HCT116 (cell line): ENCODE measurements around the gene IL26. TPM values are rescaled to one million over a fixed set of nuclear protein-coding genes. Genes with fewer than 3 reads are reported as not detected.

ENCODE experiments used
- ATAC-seq: fragments of 200-7000 bp; cut with Tn5 transposase; 2 replicates; pipeline ENCODE4 v1.9.1; 2020; ENCODE audit warnings: mild to moderate bottlenecking, moderate library complexity
- BruUV-seq: library from RNA; stranded (reverse); fragments of 400-500 nt; replicated peaks from 2 replicates; lab custom pipeline; 2021; lab: Mats Ljungman, UMichigan
- CTCF ChIA-PET: fragments of 300-600 bp; sonication (Branson Sonifier 250); formaldehyde crosslinking; loops from one replicate; lab custom pipeline; 2021; ENCODE audit warnings: antibody characterized with exemption; lab: Charles Lee
- POLR2A ChIA-PET: fragments of 300-600, 350-600 bp; sonication (Branson Sonifier 250); formaldehyde crosslinking; loops from one replicate; lab custom pipeline; 2021; ENCODE audit warnings: antibody characterized with exemption; lab: Charles Lee
- RAD21 ChIA-PET, 2 experiments: fragments of 300-600 bp; sonication (Branson Sonifier 250); formaldehyde crosslinking; loops; one replicate each; lab custom pipeline; 2023; ENCODE audit warnings: low total read pairs in 2 of 2; ENCODE audit not compliant: uncharacterized antibody in 2 of 2, unreplicated experiment in 2 of 2, low non-redundant PET in 1 of 2; lab: Charles Lee
- DNase-seq: peaks from one replicate; pipeline ENCODE4 v3.0.0-alpha.2; 2010; ENCODE audit warnings: low read depth, low spot score
- H2AFZ ChIP-seq: fragments of 200-600 bp; shearing (Covaris generic), sonication (generic); 2 replicates; pipeline ENCODE4 v1.6.1; 2017; ENCODE audit warnings: low read depth, mixed run types, mixed read lengths, antibody characterized with exemption, low read length; ENCODE audit not compliant: poor library complexity, severe bottlenecking
- H3K27ac ChIP-seq: 2 replicates; pipeline ENCODE4 v1.5.1; 2012; ENCODE audit warnings: low read depth, low read length
- H3K27me3 ChIP-seq: fragments of 200-600 bp; sonication (generic); 2 replicates; pipeline ENCODE4 v1.6.1; 2016; ENCODE audit warnings: mixed run types, low read length, mixed read lengths; ENCODE audit not compliant: insufficient read depth
- H3K36me3 ChIP-seq, 2 experiments: fragments of 200-500 bp in 1 of 2; fragments of 200-600 bp in 1 of 2; sonication (Bioruptor generic) in 1 of 2; sonication (generic) in 1 of 2; 2 replicates each; pipeline versions ENCODE4 v1.5.1 to v1.6.1; 2014 to 2016; ENCODE audit warnings: low read length in 2 of 2, inconsistent platforms in 1 of 2, mixed read lengths in 1 of 2, mixed run types in 1 of 2; ENCODE audit not compliant: insufficient read depth in 2 of 2, control insufficient read depth in 1 of 2
- H3K4me1 ChIP-seq, 2 experiments: fragments of 200-600 bp in 1 of 2; sonication (generic) in 1 of 2; 2 replicates each; pipeline versions ENCODE4 v1.5.1 to v1.6.1; 2012 to 2017; ENCODE audit warnings: low read length in 2 of 2, inconsistent platforms in 1 of 2, mild to moderate bottlenecking in 1 of 2, mixed read lengths in 1 of 2, mixed run types in 1 of 2, moderate library complexity in 1 of 2; ENCODE audit not compliant: insufficient read depth in 2 of 2, control insufficient read depth in 1 of 2
- H3K4me2 ChIP-seq: fragments of 200-600 bp; sonication (generic); 2 replicates; pipeline ENCODE4 v1.6.1; 2017; ENCODE audit warnings: mixed run types, low read length, mixed read lengths
- H3K4me3 ChIP-seq, 2 experiments: fragments of 200-600 bp in 1 of 2; sonication (generic) in 1 of 2; replicated peaks in 1 of 2; 2 replicates each; pipeline ENCODE4 v1.5.1; 2011 to 2016; ENCODE audit warnings: low read length in 2 of 2, control low read depth in 1 of 2, low read depth in 1 of 2, mild to moderate bottlenecking in 1 of 2, mixed read lengths in 1 of 2, mixed run types in 1 of 2
- H3K79me2 ChIP-seq: fragments of 200-600 bp; sonication (generic); 2 replicates; pipeline ENCODE4 v1.6.1; 2017; ENCODE audit warnings: mild to moderate bottlenecking, mixed run types, low read length, moderate library complexity, mixed read lengths; ENCODE audit not compliant: insufficient read depth
- H3K9ac ChIP-seq: fragments of 200-600 bp; sonication (generic); 2 replicates; pipeline ENCODE4 v1.6.1; 2016; ENCODE audit warnings: low read length, mixed read lengths
- H3K9me2 ChIP-seq: fragments of 200-600 bp; sonication (generic), shearing (Covaris generic); 2 replicates; pipeline ENCODE4 v1.6.1; 2017; ENCODE audit warnings: mixed run types, mild to moderate bottlenecking, moderate library complexity; ENCODE audit not compliant: insufficient read depth
- H3K9me3 ChIP-seq, 2 experiments: fragments of 200-500 bp in 1 of 2; fragments of 200-600 bp in 1 of 2; sonication (Bioruptor generic) in 1 of 2; sonication (generic) in 1 of 2; 2 replicates each; pipeline ENCODE4 v1.6.1; 2014 to 2017; ENCODE audit warnings: low read length in 2 of 2, mixed read lengths in 2 of 2, inconsistent platforms in 1 of 2, low read depth in 1 of 2, mild to moderate bottlenecking in 1 of 2, mixed run types in 1 of 2, moderate library complexity in 1 of 2; ENCODE audit not compliant: control insufficient read depth in 1 of 2, insufficient read depth in 1 of 2
- H4K20me1 ChIP-seq: fragments of 200-600 bp; sonication (generic), shearing (Covaris generic); 2 replicates; pipeline ENCODE4 v1.6.1; 2017; ENCODE audit warnings: mixed run types, mild to moderate bottlenecking, moderate library complexity; ENCODE audit not compliant: insufficient read depth
- ATF3 ChIP-seq: IDR thresholded peaks from 2 replicates; pipeline ENCODE4 v1.6.1; 2012
- EGR1 ChIP-seq: IDR thresholded peaks from 2 replicates; pipeline ENCODE4 v1.6.1; 2012; ENCODE audit warnings: low read depth
- EZH2phosphoT487 ChIP-seq: fragments of 200-600 bp; IDR thresholded peaks from 2 replicates; pipeline ENCODE4 v1.6.1; 2018; ENCODE audit warnings: antibody characterized with exemption, borderline replicate concordance
- FOSL1 ChIP-seq: IDR thresholded peaks from 2 replicates; pipeline ENCODE4 v1.6.1; 2012; ENCODE audit warnings: low read depth
- TCF7L2 ChIP-seq: IDR thresholded peaks from 2 replicates; pipeline ENCODE4 v1.7.0; 2011; ENCODE audit warnings: borderline replicate concordance, inconsistent platforms; ENCODE audit not compliant: insufficient read depth, insufficient read length; ENCODE audit errors: extremely low read depth
- ZBTB33 ChIP-seq: IDR thresholded peaks from 2 replicates; pipeline ENCODE4 v1.6.1; 2011; ENCODE audit warnings: mild to moderate bottlenecking, low read length, moderate library complexity; ENCODE audit not compliant: insufficient replicate concordance; ENCODE audit errors: extremely low read depth
- ZFX ChIP-seq: fragments of 450-650 bp; IDR thresholded peaks from 2 replicates; pipeline ENCODE4 v1.6.1; 2017
- intact Hi-C: fragments of 100-400 bp; cut with micrococcal nuclease; formaldehyde crosslinking; loops from 2 replicates; pipeline ENCODE4 v1.10.0; 2022
- total RNA-seq: library from RNA; stranded (reverse); gene quantifications from one replicate; pipeline ENCODE4 v1.2.1, GENCODE V29; 2021; ENCODE audit not compliant: unreplicated experiment

Gene IL26
- total RNA-seq, 1 experiment from 2014 or later: not detected

GRCh38 chr12:68234140-68234539 is 8.5 kb upstream of the IL26 start:
- CTCF ChIA-PET: no interaction called here

GRCh38 chr12:68233498-68233897 is 7.9 kb upstream of the IL26 start:
- no peaks in the 10 kb centered on the region for H3K36me3 ChIP-seq
- no peaks in the 10 kb centered on the region for H3K9me2 ChIP-seq
- no peak overlapping the region for H3K4me2 ChIP-seq
- no peak overlapping the region for H2AFZ ChIP-seq
- no peaks in the 10 kb centered on the region for H4K20me1 ChIP-seq
- intact Hi-C loops: no loop called here
- ChIA-PET CTCF (no interaction called here), POLR2A (no interaction called here), RAD21 (no interaction called here)
- H3K4me3 ChIP-seq: no peak overlapping the region
- peaks cover 0 to 4% of the 10 kb centered on the region in 2 experiments; a peak in 1 of 4 replicates for H3K4me1 ChIP-seq
- ATAC-seq (no peak), DNase-seq (no peak)
- BruUV-seq: no TSS peak
- no peak overlapping the region for H3K9ac ChIP-seq
- TF ChIP-seq ATF3 (no peak), ZFX (no peak), ZBTB33 (no peak)
- no peaks in the 10 kb centered on the region for H3K9me3 ChIP-seq
- H3K27ac ChIP-seq: no peak overlapping the region
- no peaks in the 10 kb centered on the region for H3K27me3 ChIP-seq
- no peaks in the 10 kb centered on the region for H3K79me2 ChIP-seq

More at GRCh38 chr12:68234140-68234539, 8.5 kb upstream of the IL26 start:
- H3K9me2 ChIP-seq: no peaks in the 10 kb centered on the region
- ChIA-PET POLR2A (no interaction called here), RAD21 (no interaction called here)
- no peaks in the 10 kb centered on the region for H4K20me1 ChIP-seq
- H3K27ac ChIP-seq: no peak overlapping the region
- no peak overlapping the region for H3K9ac ChIP-seq
- no peak overlapping the region for H3K4me2 ChIP-seq
- intact Hi-C loops: no loop called here
- no peaks in the 10 kb centered on the region for H3K27me3 ChIP-seq
- peaks cover 0 to 4% of the 10 kb centered on the region in 2 experiments; a peak in 1 of 4 replicates for H3K4me1 ChIP-seq
- no TSS peak for BruUV-seq
- H3K9me3 ChIP-seq: no peaks in the 10 kb centered on the region
- H3K4me3 ChIP-seq: no peak overlapping the region
- no peaks in the 10 kb centered on the region for H3K36me3 ChIP-seq
- TF ChIP-seq EZH2phosphoT487 (no peak), TCF7L2 (no peak), FOSL1 (no peak), EGR1 (no peak), ATF3 (no peak)
- TF ChIP-seq, all 23 proteins: peak for 0
- Histone ChIP-seq H2AFZ (no peak overlapping the region), H3K79me2 (no peaks in the 10 kb centered on the region)
- ATAC-seq: no peak
- no peak for DNase-seq
